ENCODE data around the gene HDAC4. TPM values are rescaled to one million over a fixed set of nuclear protein-coding genes. Genes with fewer than 3 reads are reported as not detected.

HDAC4 gene
- total and polyA plus RNA-seq, 9 of the 15 experiments (the other 6 are each of a cell fraction or from before 2014, with no cell fraction given), result 0.11 to 20.2 (median 4.0) TPM

DNA sequence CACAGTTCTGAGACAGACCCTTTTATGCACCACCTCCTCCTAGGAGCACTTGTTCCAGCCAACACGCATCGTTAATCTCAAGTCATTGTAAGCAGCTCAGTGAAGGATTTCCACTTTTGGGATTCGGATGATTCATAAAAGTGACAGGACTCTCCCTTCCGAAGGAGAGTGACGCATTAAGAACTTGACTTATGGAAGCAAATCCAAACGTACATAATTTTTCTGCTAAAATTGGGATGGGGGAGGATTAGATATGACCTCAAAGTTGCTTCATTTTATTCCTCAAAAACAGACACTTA, 387.2 kb downstream of the HDAC4 start:
- Histone ChIP-seq H3K27me3 (ENCODE audit: control insufficient read depth in 2 of 2, insufficient read depth in 2 of 2, low read length in 2 of 2) (peaks cover 5 to 64% of the 10 kb centered on the region in 2 experiments; a peak in 3 of 5 replicates), H3K4me2 (ENCODE audit: insufficient read depth, low read length) (no peak overlapping the region), H3K9me3 (replicated peaks; ENCODE audit: control insufficient read depth, insufficient read depth, low read depth, low read length) (no peaks in the 10 kb centered on the region), H3K36me3 (ENCODE audit: control insufficient read depth, insufficient read depth, low read length) (no peaks in the 10 kb centered on the region), H2AFZ (ENCODE audit: low read depth, low read length) (no peak overlapping the region), H3K27ac (ENCODE audit: extremely low read depth, low read depth, low read length) (no peak overlapping the region), H3K4me1 (replicated peaks in 1 of 2; ENCODE audit: control insufficient read depth in 2 of 2, insufficient read depth in 2 of 2, low read length in 2 of 2) (no peaks in the 10 kb centered on the region), H4K20me1 (replicated peaks; ENCODE audit: control insufficient read depth, insufficient read depth, low read length) (no peaks in the 10 kb centered on the region), H3K9me1 (ENCODE audit: control insufficient read depth, insufficient read depth, low read length) (no peaks in the 10 kb centered on the region), H3K4me3 (no peak overlapping the region), H3K79me2 (ENCODE audit: control insufficient read depth, insufficient read depth, low read length) (no peaks in the 10 kb centered on the region), H3K9ac (ENCODE audit: insufficient read depth in 1 of 2, low read depth in 2 of 2, low read length in 2 of 2) (no peak overlapping the region)
- ATAC-seq (no peak), DNase-seq (ENCODE audit: extremely low read depth in 1 of 4, low spot score in 3 of 4) (no peak), FAIRE-seq (no peak)
- TF ChIP-seq POLR2AphosphoS5 (IDR thresholded peaks at IDR 0.05; ENCODE audit: control insufficient read depth, insufficient read depth, low read depth, low read length) (no peak), ZBTB12 (CRISPR knock-in tag; IDR thresholded peaks at IDR 0.05) (no peak), GABPA (tag; conservative IDR thresholded peaks at IDR 0.05; ENCODE audit: low read depth) (no peak), PHF8 (IDR thresholded peaks at IDR 0.05; ENCODE audit: borderline replicate concordance, low read length) (no peak), ZNF140 (CRISPR knock-in tag; IDR thresholded peaks at IDR 0.05) (no peak)
- no TSS peak for BruUV-seq (replicated peaks)
- 3% methylated on average over 6 of the region's 6 CpGs for WGBS (ENCODE audit: insufficient coverage, low coverage, missing lambda C conversion rate)
- intact Hi-C loops (cut with micrococcal nuclease), result no loop called here
- POLR2A ChIA-PET, result no interaction called here
- in situ Hi-C loops (cut with MboI), result no loop called here
- CTCF ChIA-PET (ENCODE audit: low intra/inter-chr PET ratio), result no interaction called here
